ENCODE data around the gene USP27X.

Gene USP27X

DNA sequence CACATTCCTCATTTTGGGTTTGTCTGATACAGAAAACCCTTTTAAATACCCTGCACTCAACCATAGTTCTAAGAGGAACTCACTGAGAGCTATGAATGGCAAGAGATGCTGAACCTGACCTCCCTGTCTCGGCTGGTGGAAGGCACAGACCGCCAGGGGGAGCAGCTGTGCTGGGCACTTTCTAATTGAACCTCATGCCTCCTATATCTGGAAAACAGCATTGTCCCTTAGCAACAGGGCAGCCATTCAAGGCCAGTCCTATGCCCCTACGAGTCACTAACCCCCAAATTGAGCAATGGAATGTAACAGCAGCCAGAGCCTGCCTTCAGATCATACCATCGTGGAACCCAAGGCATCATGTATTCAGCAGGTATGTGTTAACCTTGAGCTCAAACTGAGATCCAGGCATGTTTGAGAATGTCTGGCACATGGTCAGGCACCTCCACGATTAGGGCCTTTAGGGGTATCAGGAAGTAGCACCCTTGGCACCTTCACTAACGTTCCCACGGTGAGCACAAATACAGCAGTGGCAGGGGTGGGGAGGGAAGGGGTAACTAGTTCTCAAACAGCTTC, 5.1 kb downstream of the USP27X start:
- DNase-seq (ENCODE audit: low read depth in 2 of 2): peak; percentile 19 to 38

DNA sequence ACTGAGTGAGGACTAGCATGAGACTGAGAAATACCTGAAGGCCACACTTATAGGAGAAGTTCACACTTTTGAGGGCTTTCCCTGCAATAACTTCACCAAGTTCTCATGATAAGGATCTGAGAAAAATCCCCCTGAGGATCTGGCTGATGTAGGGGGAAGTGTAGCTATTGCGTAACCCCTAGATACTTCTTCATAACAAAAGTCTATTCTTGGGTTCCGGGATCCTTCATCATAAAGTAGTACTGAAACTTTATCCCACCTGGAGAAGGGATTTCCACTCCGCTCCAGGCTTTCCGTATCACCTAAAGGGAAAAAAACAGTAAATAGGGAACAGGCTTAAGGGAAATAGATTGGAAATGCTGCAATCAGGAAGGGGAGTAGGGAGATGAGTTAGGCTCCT, 13.3 kb downstream of the USP27X start:
- no peak for DNase-seq (ENCODE audit: low read depth in 2 of 2)

DNA sequence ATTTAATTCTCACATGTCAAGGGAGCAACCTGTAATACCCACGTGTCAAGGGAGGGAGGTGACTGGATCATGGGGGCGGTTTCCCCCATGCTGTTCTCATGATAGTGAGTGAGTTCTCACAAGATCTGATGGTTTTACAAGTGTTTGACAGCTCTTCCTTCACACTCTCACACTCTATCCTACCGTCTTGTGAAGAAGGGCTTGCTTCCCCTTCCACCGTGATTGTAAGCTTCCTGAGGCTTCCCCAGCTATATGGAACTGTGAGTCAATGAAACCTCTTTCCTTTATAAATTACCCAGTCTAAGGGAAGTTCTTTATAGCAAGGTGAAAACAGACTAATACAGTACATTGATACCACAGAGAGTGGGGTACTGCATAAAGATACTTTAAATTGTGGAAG, 17.7 kb downstream of the USP27X start:
- DNase-seq (ENCODE audit: low read depth in 2 of 2): no peak

DNA sequence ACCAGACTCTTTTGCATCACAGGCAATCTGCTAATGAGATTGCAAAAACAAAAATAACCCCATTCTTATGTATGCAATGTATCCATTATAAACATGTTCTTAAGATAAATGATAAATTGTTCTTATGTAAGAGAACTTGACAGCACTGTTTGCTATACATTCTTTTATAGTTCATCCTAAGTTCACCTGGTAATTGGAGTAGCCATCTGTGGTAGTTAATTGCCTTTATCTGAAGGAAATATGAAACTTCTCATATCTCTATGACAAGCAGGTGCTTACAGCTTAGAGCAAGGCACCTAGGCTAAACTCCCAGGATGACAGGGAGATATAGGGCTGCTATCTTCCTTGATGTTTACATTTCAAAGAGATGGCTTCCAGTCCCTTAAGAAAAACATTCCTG, 21.8 kb downstream of the USP27X start:
- DNase-seq (ENCODE audit: low read depth in 2 of 2): no peak

DNA sequence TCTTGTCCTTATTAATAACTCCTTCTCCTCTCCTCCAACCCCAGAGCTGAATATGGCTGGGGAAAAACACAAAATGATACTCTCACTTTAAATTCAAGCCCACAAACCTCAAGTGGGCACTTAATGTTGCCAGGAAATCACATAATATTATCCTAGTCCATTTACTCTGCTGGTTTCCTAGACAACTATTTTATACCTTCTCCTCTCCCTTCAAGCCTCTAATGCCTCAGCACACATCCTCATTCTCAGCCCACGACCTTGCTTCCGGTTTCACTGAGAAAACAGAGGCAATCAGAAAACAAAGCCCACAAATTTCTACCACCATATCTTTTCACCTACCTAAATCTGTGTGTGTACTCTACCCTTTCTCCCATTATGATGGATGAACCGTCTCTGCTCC, 31.1 kb downstream of the USP27X start:
- DNase-seq (ENCODE audit: low read depth in 2 of 2): no peak

DNA sequence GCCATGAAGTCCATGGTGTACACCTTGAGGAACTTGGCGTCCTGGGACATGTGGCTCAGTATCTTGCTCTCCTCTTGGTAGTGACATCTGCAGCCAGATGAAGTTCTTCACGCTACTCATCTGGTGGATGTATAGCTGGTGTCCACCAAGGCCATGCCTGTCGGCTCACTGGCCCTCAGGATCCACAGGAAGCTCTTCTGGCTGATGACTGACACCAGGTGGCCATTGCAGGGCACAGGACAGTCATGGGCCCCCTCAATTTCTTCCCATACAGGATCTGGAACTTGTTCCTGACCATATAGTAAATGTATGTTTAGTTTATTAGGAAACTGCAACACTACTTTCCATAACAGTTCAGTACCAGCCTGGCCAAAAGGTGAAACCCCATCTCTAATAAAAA, 32.8 kb downstream of the USP27X start:
- DNase-seq (ENCODE audit: low read depth in 2 of 2): no peak

DNA sequence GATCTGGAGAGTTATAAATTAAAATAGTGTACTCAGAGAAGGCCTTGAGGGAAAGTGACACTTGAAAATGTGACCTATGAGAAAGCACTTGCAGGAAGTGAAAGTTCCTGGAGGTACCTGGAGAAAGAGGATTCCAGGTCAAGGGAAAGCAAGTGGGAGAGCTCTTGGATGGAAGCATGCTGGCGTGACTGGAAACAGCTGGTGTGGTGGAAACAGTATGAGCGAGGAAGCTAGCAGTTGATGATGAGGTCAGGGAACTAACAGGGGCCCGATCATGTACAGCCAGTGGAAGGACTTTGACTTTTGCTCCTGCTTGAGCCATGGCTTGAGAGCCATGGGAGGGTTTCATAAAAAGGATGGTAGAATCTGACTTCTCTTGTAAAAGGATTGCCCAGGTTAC, 33.6 kb downstream of the USP27X start:
- DNase-seq (ENCODE audit: low read depth in 2 of 2): no peak

DNA sequence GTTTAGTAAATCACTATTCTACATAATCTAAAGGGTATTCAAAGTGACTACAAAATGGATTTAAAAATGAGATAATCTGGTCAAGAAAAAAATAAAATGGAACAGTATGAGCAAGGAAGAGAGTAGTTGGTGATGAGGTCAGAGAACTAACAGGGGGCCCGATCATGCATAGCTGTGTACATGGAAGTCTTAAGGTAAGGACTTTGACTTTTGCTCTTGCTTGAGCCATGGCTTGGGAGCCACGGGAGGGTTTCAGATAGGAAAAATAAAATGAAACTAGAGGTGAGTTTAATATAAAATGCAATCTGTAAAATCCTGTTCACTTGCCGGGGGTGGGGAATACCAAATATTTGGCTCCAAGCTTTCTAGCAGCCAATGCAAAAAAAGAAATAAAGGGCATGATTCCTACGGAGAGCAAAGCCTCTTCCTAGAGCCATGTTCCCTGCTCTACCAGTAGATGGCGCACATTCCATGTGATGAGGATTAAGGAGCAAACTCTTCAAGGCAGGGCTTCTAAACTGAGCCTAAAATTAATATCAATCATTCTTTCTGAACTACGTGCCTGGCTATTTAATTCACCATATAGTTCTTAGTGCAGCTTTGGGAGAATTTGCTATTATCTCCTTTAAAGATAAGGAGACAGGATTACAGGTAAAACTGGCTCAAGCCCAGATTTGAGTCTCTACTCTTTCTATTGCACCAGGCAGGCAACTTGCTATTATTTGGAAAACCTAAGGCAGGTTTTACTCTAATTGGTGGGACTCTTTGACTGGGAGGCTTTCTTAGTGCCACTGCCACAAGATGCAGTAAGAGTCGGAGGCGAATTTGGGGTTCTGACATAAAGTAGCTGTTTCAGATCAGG, 36.3 kb downstream of the USP27X start:
- DNase-seq (ENCODE audit: low read depth in 2 of 2): peak; percentile 12 to 21

DNA sequence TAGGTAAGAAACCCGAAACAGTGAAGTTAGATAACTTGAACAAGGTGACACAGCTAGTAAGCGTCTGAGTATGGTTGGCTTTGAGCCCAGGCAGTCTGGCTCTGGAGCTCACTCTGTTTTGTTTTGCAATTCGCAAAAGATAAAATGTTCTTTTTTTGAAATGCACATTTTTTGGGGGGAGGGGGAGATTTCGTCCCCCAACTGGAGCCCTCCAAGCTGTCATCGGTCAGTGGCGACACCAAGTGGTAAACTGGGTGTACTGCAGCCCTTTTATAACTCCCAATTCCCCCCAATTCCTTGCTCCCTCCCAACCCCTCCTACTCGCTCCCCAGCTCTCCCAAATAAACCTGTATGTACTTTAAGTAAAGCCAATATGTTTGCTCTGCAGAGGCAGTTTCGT, 40.3 kb downstream of the USP27X start:
- DNase-seq (ENCODE audit: low read depth in 2 of 2): peak in 1 of 2 donors; percentile 0

DNA sequence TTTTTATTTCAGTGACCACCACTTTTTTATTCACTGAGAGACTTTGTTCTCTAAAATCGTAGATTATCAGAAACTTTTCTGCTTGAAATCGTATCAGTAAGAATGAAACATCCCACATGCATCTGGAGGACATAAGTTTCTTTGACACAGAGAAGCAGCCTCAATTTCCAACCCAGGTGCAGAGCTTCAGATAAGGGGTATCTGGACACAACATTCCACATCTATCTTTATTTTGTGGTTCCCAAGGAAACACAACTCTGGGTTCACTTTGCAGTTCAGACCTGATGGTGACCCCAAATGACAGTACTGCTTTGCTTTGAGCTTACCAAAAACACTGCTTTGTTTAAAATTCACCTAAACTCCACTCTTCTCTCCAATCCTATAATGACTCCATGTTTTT, 41.8 kb downstream of the USP27X start:
- DNase-seq (ENCODE audit: low read depth in 2 of 2): no peak

DNA sequence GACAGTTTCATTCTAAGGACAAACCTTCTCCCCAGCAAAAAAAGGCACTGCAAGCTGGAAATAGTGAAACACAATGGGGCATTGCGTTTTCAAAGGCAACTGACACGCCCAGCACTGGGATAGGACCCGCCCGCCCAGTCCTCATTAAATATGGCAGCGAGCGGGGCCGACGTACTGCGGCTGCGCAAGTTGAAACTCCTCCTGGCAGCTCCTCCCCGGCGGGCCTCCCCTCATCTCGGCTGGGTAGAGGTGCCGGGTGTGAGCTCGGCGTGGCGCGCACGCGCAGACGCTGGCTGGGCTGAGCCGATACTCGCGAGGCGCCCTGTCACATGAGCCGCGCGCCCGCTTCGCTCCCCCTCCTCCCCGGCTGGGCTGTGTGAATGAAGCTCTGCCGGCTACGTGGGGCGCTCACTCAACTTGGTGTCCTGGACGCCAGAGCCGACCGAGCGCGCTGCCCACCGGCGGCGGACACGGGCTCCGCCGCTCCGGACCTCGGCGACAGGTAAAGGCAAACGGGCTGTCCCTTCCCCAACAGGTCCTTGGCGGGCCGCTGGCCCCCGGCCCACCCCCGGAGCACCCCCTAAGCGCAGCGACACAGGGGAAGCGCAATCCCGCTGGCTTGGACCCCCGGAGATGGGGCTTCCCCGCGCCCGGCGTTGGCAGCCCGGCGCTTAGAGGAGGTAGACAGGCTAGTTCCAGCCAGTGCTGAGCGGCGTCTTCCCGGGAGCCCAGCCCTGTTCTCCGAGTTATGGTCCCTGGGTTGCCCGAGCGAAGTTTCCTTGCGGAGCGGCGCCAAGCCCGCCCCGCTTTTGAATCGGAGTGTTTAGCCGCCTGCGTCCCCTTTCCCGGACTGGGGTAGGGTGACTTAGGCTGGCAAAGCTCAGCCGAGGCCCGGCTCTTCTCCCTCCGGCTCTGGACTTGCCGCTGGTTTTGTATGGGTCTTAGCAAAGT, 43.3 kb downstream of the USP27X start, which contains the start of gene CLCN5:
TSS of gene CLCN5 (plus strand) at position 306 of the 951 bp plus-strand sequence. CDS start 2,703 bp downstream, outside the sequence.
- peak; percentile 91 to 93 for DNase-seq (ENCODE audit: low read depth in 2 of 2)

DNA sequence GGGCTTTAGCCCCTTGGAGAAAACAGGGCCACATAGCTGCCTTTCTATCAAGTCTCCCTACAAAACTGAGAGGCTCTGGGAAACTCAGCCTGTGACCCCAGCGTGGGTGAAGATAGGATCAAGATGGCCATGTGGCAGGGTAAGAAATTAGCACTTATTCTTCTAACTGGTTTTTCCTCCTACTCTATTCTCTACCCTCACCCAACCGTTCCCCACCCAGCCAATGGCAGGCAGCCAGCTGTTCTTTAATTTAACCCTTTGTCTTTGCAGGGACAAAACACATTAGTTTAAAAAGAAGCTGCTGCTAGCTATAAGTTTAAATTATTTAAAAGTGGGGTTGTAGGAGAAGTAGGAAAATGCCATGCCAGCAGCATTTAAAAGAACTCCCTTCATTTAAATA, 45.9 kb downstream of the USP27X start:
- no peak for DNase-seq (ENCODE audit: low read depth in 2 of 2)

DNA sequence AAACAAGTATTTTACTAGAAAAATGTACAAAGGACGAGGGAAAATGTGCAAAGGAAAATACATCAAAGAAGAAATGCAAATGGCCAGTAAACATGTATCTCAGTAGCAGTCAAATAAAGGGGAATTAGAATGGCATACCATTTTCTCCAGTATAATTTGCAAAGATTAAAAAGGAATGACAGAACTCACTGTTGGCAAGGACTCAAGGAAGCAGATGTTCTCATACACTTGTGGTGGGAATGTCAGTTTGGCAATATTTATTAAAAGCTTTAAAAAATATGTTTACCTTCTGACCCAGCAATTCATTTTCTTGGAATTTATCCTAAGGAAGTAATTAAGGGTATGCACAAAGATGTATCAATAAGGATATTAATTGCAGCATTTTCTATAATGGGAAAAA, 50.8 kb downstream of the USP27X start:
- DNase-seq (ENCODE audit: low read depth in 2 of 2): no peak
